Stomach (tissue), 9 donors: ENCODE measurements around the gene VSIG2. TPM values are rescaled to one million over a fixed set of nuclear protein-coding genes. Genes with fewer than 3 reads are reported as not detected.

Experiments
- DNase-seq, 2 donors: peaks; one replicate each; pipeline versions ENCODE4 v3.0.0 to v3.0.0-alpha.2; 2013 to 2019
- H3K27ac ChIP-seq, 5 donors: fragments of 200-600 bp in 4 of 5; sonication (generic) in 4 of 5; one replicate each; pipeline ENCODE4 v1.5.1; 2013 to 2019; ENCODE audit warnings: mild to moderate bottlenecking in 1 of 5, moderate library complexity in 1 of 5
- H3K27me3 ChIP-seq, 3 donors: fragments of 200-600 bp; sonication (generic); one replicate each; pipeline ENCODE4 v1.5.1; 2017 to 2019; ENCODE audit warnings: mixed run types in 1 of 3
- H3K36me3 ChIP-seq, 4 donors: fragments of 200-600 bp; sonication (generic); 1 replicate in 3 of 4; 2 replicates in 1 of 4; pipeline ENCODE4 v1.5.1; 2016 to 2019
- H3K4me1 ChIP-seq, 4 donors: fragments of 200-600 bp; sonication (generic); one replicate each; pipeline ENCODE4 v1.5.1; 2016 to 2019
- H3K4me3 ChIP-seq, 4 donors: fragments of 200-600 bp; sonication (generic) in 3 of 4; one replicate each; pipeline ENCODE4 v1.5.1; 2016 to 2019; ENCODE audit warnings: mild to moderate bottlenecking in 1 of 4
- H3K9me3 ChIP-seq, 4 donors: fragments of 200-600 bp; sonication (generic); one replicate each; pipeline ENCODE4 v1.5.1; 2016 to 2019
- CTCF ChIP-seq, 7 experiments: fragments of 450-650 bp in 4 of 7; fragments of 200-600 bp in 3 of 7; sonication (generic) in 3 of 7; IDR thresholded peaks; one replicate each; pipeline ENCODE4 v1.5.1; 2016 to 2019; ENCODE audit warnings: antibody characterized with exemption in 7 of 7, control low read depth in 2 of 7, mild to moderate bottlenecking in 1 of 7
- EP300 ChIP-seq: sonication (generic); formaldehyde crosslinking; IDR thresholded peaks from one replicate; pipeline ENCODE4 v1.6.1; 2017; ENCODE audit warnings: antibody characterized with exemption
- POLR2A ChIP-seq, 4 donors: fragments of 450-650 bp; IDR thresholded peaks; one replicate each; pipeline ENCODE4 v1.6.1; 2016; ENCODE audit warnings: antibody characterized with exemption in 4 of 4, control low read depth in 2 of 4, mild to moderate bottlenecking in 1 of 4, moderate library complexity in 1 of 4
- POLR2AphosphoS5 ChIP-seq, 3 donors: sonication (generic); formaldehyde crosslinking; IDR thresholded peaks; one replicate each; pipeline ENCODE4 v1.6.1; 2016; ENCODE audit warnings: antibody characterized with exemption in 3 of 3
- whole genome bisulfite sequencing, 5 donors: extraction: QIAGEN DNeasy Blood & Tissue Kit in 3 of 5; methylation state at CpG; one replicate each; pipeline versions ENCODE4 v1.1.5 to v1.1.7; 2013 to 2018; 5-methylcytosine and 5-hydroxymethylcytosine counted together
- intact Hi-C: fragments of 100-400 bp; cut with DNase I; formaldehyde crosslinking; loops from one replicate; pipeline ENCODE4 v1.15.1; 2023; ENCODE audit warnings: low total_unique reads
- polyA plus RNA-seq, 3 donors: library from polyadenylated mRNA; stranded (reverse); fragments of 200-250 nt; gene quantifications; one replicate each; pipeline ENCODE4 v1.2.3, GENCODE V29; 2013
- total RNA-seq, 5 donors: library from RNA; depleted of rRNA; stranded (reverse); fragments of >200 nt; gene quantifications; one replicate each; pipeline versions ENCODE4 v1.1.0 to v1.2.3, GENCODE V29; 2014 to 2016
- donor health status: healthy with polysubstance abuse.
- donor health status: Bipolar disorder and iron deficiency.
- donor health status: healthy.

VSIG2 gene
- total and polyA plus RNA-seq, 8 donors: 80.5 to 419 (median 187) TPM

GRCh38 chr11:124748481-124749343, 3.3 kb downstream of the VSIG2 start:
- intact Hi-C loops: no loop called here
- Histone ChIP-seq H3K4me3 (peak overlapping the region in 3 of 4 donors; percentile 9 to 35 (median 10)), H3K27me3 (peaks cover 0 to 90% (median 23%) of the 10 kb centered on the region in 3 donors), H3K27ac (peak overlapping the region; percentile 91 to 98 (median 96)), H3K4me1 (peaks cover 22 to 76% (median 71%) of the 10 kb centered on the region in 4 donors), H3K36me3 (no peaks in the 10 kb centered on the region), H3K9me3 (no peaks in the 10 kb centered on the region)
- DNase-seq: peak in 1 of 2 donors; percentile 69
- WGBS, 5 donors: 23 to 33% (median 25%) methylated on average over 12 of the region's 12 CpGs
- TF ChIP-seq POLR2AphosphoS5 (IDR thresholded peaks at IDR 0.05) (peak in 2 of 3 donors; percentile 48), EP300 (no peak)

GRCh38 chr11:124748100-124748418, 4.0 kb downstream of the VSIG2 start:
- no peak for DNase-seq
- H3K27me3 ChIP-seq: peaks cover 0 to 94% (median 23%) of the 10 kb centered on the region in 3 donors
- intact Hi-C loops: no loop called here
- WGBS, 5 donors: 26 to 56% (median 29%) methylated on average over 7 of the region's 7 CpGs
- TF ChIP-seq POLR2A (IDR thresholded peaks at IDR 0.05): no peak
- TF ChIP-seq POLR2AphosphoS5 (IDR thresholded peaks at IDR 0.05): no peak
- no peak for TF ChIP-seq EP300
- TF ChIP-seq CTCF (IDR thresholded peaks at IDR 0.05): no peak
- no peaks in the 10 kb centered on the region for H3K9me3 ChIP-seq
- H3K4me3 ChIP-seq: peak overlapping the region in 3 of 4 donors; percentile 9 to 35 (median 10)
- H3K4me1 ChIP-seq: peaks cover 22 to 75% (median 65%) of the 10 kb centered on the region in 4 donors
- H3K36me3 ChIP-seq: no peaks in the 10 kb centered on the region
- peak overlapping the region; percentile 91 to 98 (median 96) for H3K27ac ChIP-seq

GRCh38 chr11:124747406-124748099, 4.5 kb downstream of the VSIG2 start:
- Histone ChIP-seq H3K9me3 (no peaks in the 10 kb centered on the region), H3K36me3 (no peaks in the 10 kb centered on the region), H3K27ac (peak overlapping the region; percentile 91 to 98 (median 96)), H3K27me3 (peaks cover 0 to 96% (median 23%) of the 10 kb centered on the region in 3 donors), H3K4me3 (peak overlapping the region in 2 of 4 donors; percentile 50 to 61), H3K4me1 (peaks cover 22 to 70% (median 60%) of the 10 kb centered on the region in 4 donors)
- no peak for DNase-seq
- 45 to 63% (median 50%) methylated on average over 14 of the region's 14 CpGs for WGBS, 5 donors
- intact Hi-C loops: no loop called here
- TF ChIP-seq POLR2A (IDR thresholded peaks at IDR 0.05) (no peak), CTCF (IDR thresholded peaks at IDR 0.05) (no peak), EP300 (no peak), POLR2AphosphoS5 (IDR thresholded peaks at IDR 0.05) (no peak)

- peak overlapping the region; percentile 91 to 98 (median 96) for H3K27ac ChIP-seq
- intact Hi-C loops: no loop called here
- peaks cover 0 to 96% (median 25%) of the 10 kb centered on the region in 3 donors for H3K27me3 ChIP-seq
- DNase-seq: peak; percentile 89 to 93
- 1 to 3% (median 2%) methylated on average over 37 of the region's 37 CpGs for WGBS, 5 donors
- no peak for TF ChIP-seq EP300
- peak in 2 of 3 donors; percentile 76 to 88 for TF ChIP-seq POLR2AphosphoS5 (IDR thresholded peaks at IDR 0.05)
- no peak for TF ChIP-seq POLR2A (IDR thresholded peaks at IDR 0.05)
- peak in 4 of 7 experiments; percentile 37 to 64 (median 54) for TF ChIP-seq CTCF (IDR thresholded peaks at IDR 0.05)
- H3K36me3 ChIP-seq: no peaks in the 10 kb centered on the region
- H3K9me3 ChIP-seq: no peaks in the 10 kb centered on the region
- H3K4me1 ChIP-seq: peaks cover 22 to 62% (median 54%) of the 10 kb centered on the region in 4 donors
- H3K4me3 ChIP-seq: peak overlapping the region; percentile 39 to 61 (median 48)
These were observed 5.3 kb downstream of the VSIG2 start for GRCh38 chr11:124746621-124747243.
